Fibroblast of the aortic adventitia (primary cell): ENCODE data around the gene USHBP1. TPM values are rescaled to one million over a fixed set of nuclear protein-coding genes. Genes with fewer than 3 reads are reported as not detected.

ENCODE experiments used
- total RNA-seq: library from RNA; depleted of rRNA; stranded (reverse); fragments of >200 nt; gene quantifications from 2 replicates; pipeline ENCODE4 v1.2.3, GENCODE V29; 2012; ENCODE audit warnings: low replicate concordance

The USHBP1 gene
- total RNA-seq, 1 donor = not detected

Other genes starting within 250 kb of the USHBP1 start
- gene CPAMD8, start 237.9 kb downstream of the USHBP1 start, total RNA-seq = 0.18 and 2.5 TPM in 2 replicates
- 0.33 and 5.2 TPM in 2 replicates for gene HAUS8, start 189.3 kb downstream of the USHBP1 start, total RNA-seq
- 58.9 and 103 TPM in 2 replicates for gene MYO9B, start 189.0 kb downstream of the USHBP1 start, total RNA-seq
- 23.8 and 27.8 TPM in 2 replicates for gene USE1, start 49.4 kb downstream of the USHBP1 start, total RNA-seq
- 3.9 and 19.7 TPM in 2 replicates for gene OCEL1, start 38.5 kb downstream of the USHBP1 start, total RNA-seq
- gene NR2F6, start 18.8 kb downstream of the USHBP1 start, total RNA-seq = 23.7 and 27.9 TPM in 2 replicates
- gene BABAM1, start 2.7 kb upstream of the USHBP1 start, total RNA-seq = 59.3 and 72.1 TPM in 2 replicates
- 0.09 and 0.41 TPM in 2 replicates for gene ANKLE1, start 17.2 kb upstream of the USHBP1 start, total RNA-seq
- 12.5 and 13.3 TPM in 2 replicates for gene ABHD8, start 38.7 kb upstream of the USHBP1 start, total RNA-seq
- 22.7 and 34.3 TPM in 2 replicates for gene MRPL34, start 41.1 kb upstream of the USHBP1 start, total RNA-seq
- gene DDA1, start 44.8 kb upstream of the USHBP1 start, total RNA-seq = 2.9 and 20.2 TPM in 2 replicates
- gene ANO8, start 70.1 kb upstream of the USHBP1 start, total RNA-seq = 3.1 and 6.1 TPM in 2 replicates
- 12.1 and 21.1 TPM in 2 replicates for gene GTPBP3, start 72.8 kb upstream of the USHBP1 start, total RNA-seq
- 0.09 TPM in 1 of 2 replicates, not detected in the other for gene PLVAP, start 112.6 kb upstream of the USHBP1 start, total RNA-seq
- not detected in 2 replicates for gene CCDC194, start 129.5 kb upstream of the USHBP1 start, total RNA-seq
- 9.8 and 48.1 TPM in 2 replicates for gene BST2, start 140.9 kb upstream of the USHBP1 start, total RNA-seq
- 44.7 and 47.5 TPM in 2 replicates for gene MVB12A, start 155.3 kb upstream of the USHBP1 start, total RNA-seq
- gene TMEM221, start 183.9 kb upstream of the USHBP1 start, total RNA-seq = not detected in 2 replicates
- not detected in 2 replicates for gene NXNL1, start 196.2 kb upstream of the USHBP1 start, total RNA-seq
- gene SLC27A1, start 205.8 kb upstream of the USHBP1 start, total RNA-seq = 11.4 and 42.0 TPM in 2 replicates
- gene PGLS, start 246.9 kb upstream of the USHBP1 start, total RNA-seq = 91.6 and 148 TPM in 2 replicates